Measurements from ENCODE around the gene DCPS. TPM values are rescaled to one million over a fixed set of nuclear protein-coding genes. Genes with fewer than 3 reads are reported as not detected.
A peak's percentile ranks its signal among the peaks of the same experiment; 100 is the strongest.
"Not testable (repeated sequence)": the region's sequence is repeated elsewhere in the genome, so short reads cannot be mapped to it uniquely, and the experiment has no call there.

DCPS gene
- total RNA-seq, 2 donors from 2014 or later = 10.9 to 21.9 TPM

DNA sequence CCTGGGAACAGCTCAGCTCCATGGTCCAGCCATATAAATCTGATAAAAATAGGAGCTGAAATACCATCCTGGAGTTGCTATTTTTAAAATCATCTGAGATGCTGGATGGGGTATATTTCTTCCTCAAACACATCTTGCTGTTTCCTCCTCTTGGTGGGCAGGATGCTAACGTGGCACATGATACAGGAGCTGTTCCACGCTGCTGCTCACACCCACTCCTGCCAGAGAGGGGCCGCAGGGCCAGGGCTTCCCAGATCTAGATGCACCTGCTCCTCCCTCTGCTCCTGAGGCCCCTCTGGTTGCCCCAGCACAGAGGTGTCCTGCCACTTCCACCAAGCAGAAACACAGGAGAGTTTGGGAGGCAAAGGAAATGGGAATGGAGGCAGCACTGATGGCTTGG lies 48.3 kb downstream of the DCPS start:
- intact Hi-C loops (cut with DNase I, micrococcal nuclease) = no loop called here
- ATAC-seq (no peak), DNase-seq (no peak)

GRCh38 chr11:126352934-126353801 lies 49.3 kb downstream of the DCPS start:
- intact Hi-C loops (cut with DNase I, micrococcal nuclease) = no loop called here
- DNase-seq (no peak), ATAC-seq (no peak)

DNA sequence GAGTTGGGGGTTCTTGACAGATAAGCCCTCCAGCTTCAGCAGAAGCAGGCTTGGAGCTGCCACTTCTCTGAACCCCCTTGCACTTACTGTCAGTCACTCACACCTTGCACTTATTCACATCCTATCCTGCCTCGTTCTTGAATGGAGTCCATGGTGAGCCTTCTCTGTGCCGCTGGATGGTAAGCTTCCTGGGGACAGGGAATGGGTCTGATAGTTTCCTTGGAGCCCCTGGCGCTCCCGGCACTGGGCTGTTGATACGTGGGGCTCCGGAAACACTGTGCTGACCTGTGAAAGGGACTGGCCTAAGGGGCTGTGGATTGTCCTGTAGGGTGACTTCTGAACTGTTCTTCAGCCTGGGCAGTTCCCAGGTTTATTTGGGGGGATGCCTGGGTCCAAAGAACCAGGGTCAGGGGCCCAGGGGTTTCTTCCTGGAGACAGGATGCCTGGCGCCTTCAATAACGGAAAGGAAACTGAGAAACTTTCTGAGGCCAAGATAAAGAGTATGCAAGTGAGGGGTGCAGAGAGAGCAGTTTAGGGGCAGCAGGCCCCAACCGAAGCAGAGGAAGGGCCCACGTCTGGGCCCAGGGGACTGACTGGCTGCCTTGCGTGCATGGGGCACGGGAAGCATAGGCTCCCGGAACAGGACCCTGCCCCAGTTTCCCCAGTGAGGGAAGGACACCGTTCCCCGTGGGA lies 50.9 kb downstream of the DCPS start:
- intact Hi-C loops (cut with DNase I, micrococcal nuclease) = no loop called here
- DNase-seq = no peak
- ATAC-seq = no peak

DNA sequence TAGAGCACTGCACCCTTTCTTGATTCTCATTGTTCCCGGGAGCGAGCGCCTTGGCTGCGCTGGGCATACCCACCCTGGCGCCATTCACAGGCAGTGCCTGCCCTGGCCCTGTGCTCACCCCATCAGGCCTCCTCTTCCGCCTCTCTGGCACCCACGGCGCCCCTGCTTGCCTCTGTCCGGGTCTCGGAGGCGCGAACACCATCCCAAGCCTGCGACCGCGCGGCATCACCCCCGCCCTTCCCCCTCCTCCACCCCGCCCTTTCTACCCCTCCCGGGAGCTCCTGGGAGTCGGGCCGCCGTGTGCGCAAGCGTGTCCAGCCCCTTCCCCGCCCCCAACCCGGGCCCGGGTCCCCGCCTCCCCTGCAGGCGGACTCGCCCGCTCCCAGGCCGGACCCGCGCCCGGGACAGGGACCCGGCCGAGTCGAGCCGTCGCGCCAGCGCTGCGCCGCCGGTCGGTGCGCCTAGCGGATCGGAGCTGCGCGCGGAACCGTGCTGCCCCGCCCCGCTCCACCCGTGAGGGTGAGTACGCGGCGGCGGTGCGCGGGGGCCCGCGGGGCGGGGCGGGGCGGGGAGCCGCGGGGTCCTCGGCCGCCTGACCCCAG lies 51.6 kb downstream of the DCPS start, which contains the start of gene ST3GAL4:
ST3GAL4 (plus strand) TSS at position 363 of the 602 bp plus-strand sequence. CDS start 50,470 bp downstream, outside the sequence.
- intact Hi-C loops (cut with DNase I, micrococcal nuclease) = no loop called here
- DNase-seq = peak; percentile 66 to 76
- peak; percentile 64 for ATAC-seq

DNA sequence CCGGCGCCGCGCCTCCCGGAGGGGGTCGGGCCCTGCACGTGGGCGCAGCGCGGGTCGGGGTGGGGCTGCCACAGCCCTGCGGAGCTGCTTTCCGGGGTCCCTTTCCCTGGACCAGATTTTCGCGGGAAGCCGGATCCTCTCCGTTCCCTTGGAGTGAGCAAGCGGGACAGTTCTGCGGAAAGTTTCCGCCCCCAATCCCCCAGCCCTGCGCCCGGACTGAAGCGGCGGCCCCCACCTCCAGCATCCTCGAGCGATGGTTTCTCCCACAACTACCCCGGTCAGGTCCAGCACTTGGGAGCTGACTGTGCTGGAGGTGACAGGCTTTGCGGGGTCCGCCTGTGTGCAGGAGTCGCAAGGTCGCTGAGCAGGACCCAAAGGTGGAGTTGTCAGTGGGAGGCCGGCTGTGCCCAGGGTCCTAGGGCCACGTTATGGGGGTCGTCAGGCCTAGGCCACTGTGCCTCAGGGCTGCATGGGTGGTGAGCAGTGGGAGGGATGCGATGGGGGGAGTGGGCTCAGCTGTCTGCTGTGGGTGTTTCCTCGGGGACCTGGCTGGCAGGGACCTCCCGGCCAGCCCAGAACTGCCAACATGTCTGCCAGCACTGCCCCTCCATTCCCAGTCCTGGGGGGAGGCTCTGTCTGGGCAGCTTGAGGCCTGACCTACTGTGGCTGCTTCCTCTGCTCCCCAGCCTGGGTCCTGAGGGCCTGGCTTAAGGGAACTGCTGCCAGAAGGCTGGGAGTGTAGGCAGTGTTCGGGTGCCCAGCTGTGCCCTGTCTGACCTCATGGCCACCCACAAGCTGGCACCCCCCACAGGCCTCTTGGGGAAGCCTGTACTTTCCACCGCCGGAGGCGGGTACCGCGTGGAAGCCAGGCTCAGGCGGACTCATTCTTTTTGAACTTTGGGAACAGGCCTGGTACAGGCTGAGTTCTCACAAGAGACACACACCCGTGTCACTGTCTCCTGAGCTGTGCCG lies 52.4 kb downstream of the DCPS start:
- no peak for DNase-seq
- ATAC-seq = no peak
- intact Hi-C loops (cut with DNase I, micrococcal nuclease) = no loop called here

DNA sequence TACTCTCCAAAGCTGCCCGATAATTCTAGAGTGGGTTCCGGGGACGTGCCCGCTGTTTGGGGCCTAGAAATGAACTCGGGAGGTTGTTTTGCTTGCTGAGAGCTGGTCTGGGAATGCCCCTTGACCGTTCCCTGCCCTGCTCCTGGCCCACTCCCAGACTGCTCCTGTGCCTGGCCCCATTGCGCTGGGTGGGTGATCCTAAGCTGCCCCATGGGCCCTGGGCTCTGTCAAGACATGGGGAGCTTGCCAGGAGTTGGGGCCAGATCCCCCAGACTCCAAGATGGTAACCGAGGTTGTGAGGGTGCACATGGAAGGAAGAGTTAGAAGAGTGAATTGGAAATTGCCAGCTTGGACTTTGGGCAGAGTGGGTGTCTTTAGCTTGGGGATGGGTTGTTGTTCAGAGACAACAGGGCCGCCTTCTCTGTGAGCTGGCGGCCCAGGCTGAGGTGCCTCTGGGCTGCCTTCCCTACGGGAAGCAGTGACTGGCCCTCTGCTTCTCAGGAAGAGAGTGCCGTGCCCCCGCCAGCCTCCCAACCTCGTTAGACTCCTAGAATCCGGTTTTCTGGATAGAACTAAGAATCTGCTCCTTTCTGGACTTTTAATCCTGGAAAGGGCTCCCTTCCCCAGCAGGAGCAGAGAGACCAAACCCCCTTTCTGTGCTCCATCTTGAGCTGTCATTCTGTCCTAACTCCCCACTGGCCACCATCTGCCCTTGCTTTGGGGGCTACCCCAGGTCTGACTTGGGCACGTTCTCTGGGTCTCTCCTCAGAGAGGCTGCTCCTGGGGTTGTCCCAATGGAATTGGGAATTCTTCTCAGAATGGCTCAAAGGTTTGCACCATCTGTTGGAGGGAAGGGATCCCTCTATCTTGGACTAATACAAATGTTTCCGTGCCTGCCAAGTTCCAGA lies 53.4 kb downstream of the DCPS start:
- intact Hi-C loops (cut with DNase I, micrococcal nuclease) = no loop called here
- ATAC-seq (no peak), DNase-seq (no peak)

DNA sequence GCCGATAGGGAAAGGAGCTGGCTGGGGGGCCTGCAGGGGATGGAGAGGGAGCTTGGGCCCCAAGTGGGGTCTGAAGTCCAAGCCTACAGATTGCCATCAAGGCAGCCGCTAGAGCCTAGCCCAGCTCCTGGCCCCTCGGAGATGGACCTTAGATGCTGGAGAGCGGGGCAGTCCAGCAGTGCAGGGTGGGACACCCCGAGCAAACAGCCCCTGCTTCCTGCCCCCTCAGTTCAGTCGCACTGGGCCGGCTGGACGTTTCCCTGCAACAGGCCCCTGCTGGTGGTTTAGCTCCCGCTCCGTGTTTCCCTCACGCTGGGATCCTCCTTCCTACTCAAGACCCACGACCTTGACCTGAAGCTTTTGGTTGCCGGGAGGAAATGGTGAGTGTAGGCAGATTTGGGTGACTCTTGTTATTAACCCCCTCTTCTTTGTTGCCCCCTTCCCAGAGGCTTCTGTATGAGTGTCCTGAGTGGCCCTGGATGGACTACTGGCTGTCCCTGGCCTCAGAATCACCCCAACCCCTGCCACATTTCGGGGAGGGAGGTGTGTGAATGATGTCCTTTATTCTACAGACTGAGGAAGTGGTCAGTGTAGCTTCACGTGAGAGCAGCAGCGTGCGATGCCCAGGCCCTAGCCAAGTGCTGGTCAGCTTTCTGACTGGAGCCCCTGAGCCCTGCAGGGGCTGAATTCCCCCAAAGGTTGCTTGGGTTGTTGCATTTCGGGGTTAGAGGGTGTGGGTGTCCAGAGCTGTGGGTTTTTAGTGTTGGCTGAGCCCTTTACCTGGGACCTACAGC lies 54.3 kb downstream of the DCPS start:
- no peak for ATAC-seq
- intact Hi-C loops (cut with DNase I, micrococcal nuclease) = no loop called here

GRCh38 chr11:126358763-126359160 lies 54.9 kb downstream of the DCPS start:
- intact Hi-C loops (cut with DNase I, micrococcal nuclease) = no loop called here
- no peak for ATAC-seq
- no peak for DNase-seq

More for the DNA sequence above, 54.3 kb downstream of the DCPS start:
- DNase-seq = no peak

DNA sequence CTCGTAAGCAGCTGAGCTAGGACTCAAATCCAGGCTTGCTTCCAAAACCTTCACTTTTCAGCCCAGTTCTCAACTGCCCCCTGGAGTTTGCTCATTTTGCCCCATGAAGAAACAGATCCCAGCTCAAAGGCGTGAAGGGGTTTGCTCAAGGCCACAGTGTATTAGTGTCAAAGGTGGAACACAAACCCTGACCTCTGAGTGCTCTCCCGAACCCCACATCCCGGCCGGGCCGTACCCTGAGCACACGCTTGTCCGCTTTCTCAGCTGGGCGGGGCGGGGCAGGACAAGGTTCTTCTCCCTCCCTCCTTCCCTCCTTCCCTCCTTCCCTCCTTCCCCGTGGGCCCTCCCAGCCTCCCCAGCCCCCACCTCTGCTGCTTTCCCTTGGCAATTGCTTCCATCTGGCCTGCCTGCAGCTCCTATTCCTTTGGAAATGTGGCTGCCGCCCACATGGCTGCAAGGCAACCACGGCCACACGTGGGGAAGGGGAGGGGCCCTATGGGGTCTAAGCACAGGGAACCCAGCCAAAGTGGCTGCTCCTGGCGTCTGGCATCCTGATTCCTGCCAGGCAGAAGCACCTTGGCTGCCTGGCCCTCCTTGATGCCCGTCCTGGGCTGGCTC lies 55.7 kb downstream of the DCPS start:
- intact Hi-C loops (cut with DNase I, micrococcal nuclease) = no loop called here
- DNase-seq (peak; percentile 61 to 70), ATAC-seq (peak; percentile 53)

DNA sequence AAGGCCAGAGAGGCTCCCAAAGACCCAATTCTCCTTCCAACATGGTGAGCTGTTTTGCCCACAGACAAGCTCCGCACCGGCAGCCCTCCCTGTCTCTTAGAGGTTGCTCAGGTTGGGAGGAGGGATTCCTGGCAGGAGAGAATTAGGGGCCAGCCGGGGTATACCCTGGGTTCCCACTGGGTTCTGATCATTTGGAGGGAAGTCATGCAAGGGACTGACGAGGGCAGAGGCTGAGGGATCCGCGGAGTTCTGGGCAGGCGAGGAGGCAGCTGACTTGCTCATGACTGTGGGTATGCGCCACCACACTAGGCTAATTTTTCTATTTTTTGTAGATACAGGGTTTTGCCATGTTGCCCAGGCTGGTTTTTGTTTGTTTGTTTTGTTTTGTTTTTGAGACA lies 56.2 kb downstream of the DCPS start:
- ATAC-seq = no peak
- no peak for DNase-seq
- intact Hi-C loops (cut with DNase I, micrococcal nuclease) = no loop called here

GRCh38 chr11:126361400-126361799 lies 57.5 kb downstream of the DCPS start:
- DNase-seq (no peak), ATAC-seq (no peak)
- intact Hi-C loops (cut with DNase I, micrococcal nuclease) = no loop called here

GRCh38 chr11:126362879-126363655 lies 59.2 kb downstream of the DCPS start:
- intact Hi-C loops (cut with DNase I, micrococcal nuclease) = no loop called here
- no peak for DNase-seq
- ATAC-seq = no peak

DNA sequence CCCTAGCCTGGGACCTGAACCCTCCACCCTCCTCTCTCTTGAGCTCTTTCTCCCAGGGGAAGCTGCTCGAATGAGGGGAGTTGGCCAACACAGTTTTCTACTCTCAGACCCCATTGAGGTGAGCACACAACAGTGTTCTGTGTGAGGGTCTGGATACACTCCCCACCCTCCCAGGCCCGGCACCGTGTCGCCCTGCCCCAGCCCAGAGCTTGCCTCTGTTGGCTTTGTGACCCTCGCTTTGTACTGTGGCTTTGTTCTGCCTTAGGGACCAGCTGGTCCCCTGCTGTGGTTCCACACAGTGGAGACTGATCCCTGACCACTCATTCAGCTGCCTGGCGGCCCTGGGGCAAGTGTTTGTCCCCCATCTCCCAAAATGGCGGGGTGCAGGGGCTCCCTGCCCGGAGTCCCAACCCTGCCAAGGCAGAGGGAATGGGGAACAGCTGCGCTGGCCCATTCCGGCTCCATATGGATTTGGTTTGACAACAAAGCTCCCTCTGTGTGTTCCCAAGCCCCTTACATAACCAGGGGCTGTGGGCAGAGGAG lies 59.9 kb downstream of the DCPS start:
- ATAC-seq = no peak
- no peak for DNase-seq
- intact Hi-C loops (cut with DNase I, micrococcal nuclease) = no loop called here

GRCh38 chr11:126364735-126365134 lies 60.9 kb downstream of the DCPS start:
- DNase-seq; intact Hi-C loops (cut with DNase I, micrococcal nuclease); ATAC-seq: not testable (repeated sequence)

- peak; percentile 55 for ATAC-seq
- intact Hi-C loops (cut with DNase I, micrococcal nuclease) = not testable (repeated sequence)
- DNase-seq = peak in 1 of 2 donors; percentile 36
Measured at GRCh38 chr11:126365508-126365907, 61.6 kb downstream of the DCPS start.

All from left colon (tissue), 2 donors.